ENCODE measurements around the gene CCR7.

DNA sequence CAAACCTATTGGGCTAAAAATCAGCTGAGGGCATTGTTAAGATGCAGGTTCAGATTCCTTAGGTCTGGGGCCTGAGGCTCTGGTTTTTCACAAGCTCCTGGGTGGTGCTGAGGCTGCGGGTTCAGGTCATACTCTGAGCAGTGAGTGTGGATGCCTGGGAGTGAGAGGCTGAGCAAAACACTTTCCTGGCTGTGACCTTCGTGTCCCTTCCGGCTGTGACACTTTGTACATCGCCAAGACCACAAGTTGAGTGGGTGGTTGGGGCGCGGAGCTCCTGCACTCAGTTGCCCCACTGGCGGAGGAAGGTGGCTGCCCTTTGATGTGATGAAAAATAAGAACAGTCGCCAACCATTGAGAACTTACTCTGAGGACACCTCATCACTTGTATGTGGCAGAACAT lies 24.8 kb downstream of the CCR7 start:
- TF ChIP-seq, protein P1, sequence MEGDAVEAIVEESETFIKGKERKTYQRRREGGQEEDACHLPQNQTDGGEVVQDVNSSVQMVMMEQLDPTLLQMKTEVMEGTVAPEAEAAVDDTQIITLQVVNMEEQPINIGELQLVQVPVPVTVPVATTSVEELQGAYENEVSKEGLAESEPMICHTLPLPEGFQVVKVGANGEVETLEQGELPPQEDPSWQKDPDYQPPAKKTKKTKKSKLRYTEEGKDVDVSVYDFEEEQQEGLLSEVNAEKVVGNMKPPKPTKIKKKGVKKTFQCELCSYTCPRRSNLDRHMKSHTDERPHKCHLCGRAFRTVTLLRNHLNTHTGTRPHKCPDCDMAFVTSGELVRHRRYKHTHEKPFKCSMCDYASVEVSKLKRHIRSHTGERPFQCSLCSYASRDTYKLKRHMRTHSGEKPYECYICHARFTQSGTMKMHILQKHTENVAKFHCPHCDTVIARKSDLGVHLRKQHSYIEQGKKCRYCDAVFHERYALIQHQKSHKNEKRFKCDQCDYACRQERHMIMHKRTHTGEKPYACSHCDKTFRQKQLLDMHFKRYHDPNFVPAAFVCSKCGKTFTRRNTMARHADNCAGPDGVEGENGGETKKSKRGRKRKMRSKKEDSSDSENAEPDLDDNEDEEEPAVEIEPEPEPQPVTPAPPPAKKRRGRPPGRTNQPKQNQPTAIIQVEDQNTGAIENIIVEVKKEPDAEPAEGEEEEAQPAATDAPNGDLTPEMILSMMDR (IDR thresholded peaks at IDR 0.05), result no peak
- TF ChIP-seq POLR2AphosphoS5 (IDR thresholded peaks at IDR 0.05) (no peak), POLR2A (IDR thresholded peaks at IDR 0.05) (no peak)
